ENCODE data around the gene KMO. TPM values are rescaled to one million over a fixed set of nuclear protein-coding genes. Genes with fewer than 3 reads are reported as not detected.

The KMO gene
- total and polyA plus RNA-seq, 4 donors, result 10.2 to 37.3 (median 19.6) TPM

DNA sequence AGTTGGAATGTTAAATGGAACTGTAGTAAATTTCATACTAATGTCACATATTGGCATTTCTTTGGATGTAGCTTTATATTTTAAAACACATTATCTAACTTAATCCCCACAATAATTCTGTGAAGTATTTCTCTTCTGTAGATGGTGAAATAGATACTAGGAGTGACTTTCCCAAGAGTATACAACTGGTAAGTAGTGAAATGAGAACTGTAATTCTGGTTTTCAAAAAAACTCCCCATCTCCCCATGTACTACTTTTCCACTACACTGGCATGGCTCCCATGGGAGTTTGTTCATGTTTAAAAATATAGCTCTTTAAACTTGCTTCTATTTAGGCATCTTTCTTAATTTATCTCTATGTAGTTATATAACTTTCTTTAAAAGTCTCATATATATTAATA, 97.8 kb downstream of the KMO start (continued):
- TF ChIP-seq, protein P1, sequence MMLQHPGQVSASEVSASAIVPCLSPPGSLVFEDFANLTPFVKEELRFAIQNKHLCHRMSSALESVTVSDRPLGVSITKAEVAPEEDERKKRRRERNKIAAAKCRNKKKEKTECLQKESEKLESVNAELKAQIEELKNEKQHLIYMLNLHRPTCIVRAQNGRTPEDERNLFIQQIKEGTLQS (IDR thresholded peaks at IDR 0.05), result no peak
- TF ChIP-seq NR2F2 (IDR thresholded peaks at IDR 0.05), result no peak

- no peak for TF ChIP-seq SP1 (IDR thresholded peaks at IDR 0.05)
- TF ChIP-seq, protein P2, sequence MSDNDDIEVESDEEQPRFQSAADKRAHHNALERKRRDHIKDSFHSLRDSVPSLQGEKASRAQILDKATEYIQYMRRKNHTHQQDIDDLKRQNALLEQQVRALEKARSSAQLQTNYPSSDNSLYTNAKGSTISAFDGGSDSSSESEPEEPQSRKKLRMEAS (IDR thresholded peaks at IDR 0.05), result no peak
- DNase-seq (ENCODE audit: low spot score), result no peak
- WGBS, result 95% methylated on average over 1 of the region's 1 CpG
- Histone ChIP-seq H3K4me3 (ENCODE audit: low read depth in 1 of 3, low read length in 3 of 3) (no peak overlapping the region), H3K27ac (ENCODE audit: low read depth in 1 of 2, low read length in 2 of 2) (no peak overlapping the region), H3K9me3 (ENCODE audit: control insufficient read depth in 4 of 4, low read length in 3 of 4) (no peaks in the 10 kb centered on the region), H3K36me3 (ENCODE audit: control insufficient read depth in 4 of 4, insufficient read depth in 3 of 4, low read depth in 1 of 4, low read length in 3 of 4) (peaks cover 0 to 7% (median 2%) of the 10 kb centered on the region in 4 donors), H3K27me3 (ENCODE audit: control insufficient read depth in 4 of 4, insufficient read depth in 4 of 4, low read length in 3 of 4) (no peaks in the 10 kb centered on the region), H3K4me1 (ENCODE audit: control insufficient read depth in 4 of 4, insufficient read depth in 4 of 4, low read length in 3 of 4) (peaks cover 0 to 17% (median 3%) of the 10 kb centered on the region in 4 donors), H3K9ac (ENCODE audit: low read depth in 1 of 2, low read length in 2 of 2) (no peak overlapping the region)
Observed at GRCh38 chr1:241630476-241630875, 98.3 kb downstream of the KMO start.

- TF ChIP-seq YY1 (IDR thresholded peaks at IDR 0.05) (peak; percentile 32), FOXA1 (IDR thresholded peaks at IDR 0.05) (no peak), HNF4G (IDR thresholded peaks at IDR 0.05) (peak; percentile 51), HNF4A (conservative IDR thresholded peaks at IDR 0.05) (peak; percentile 66 to 82)
- 94% methylated on average over 2 of the region's 2 CpGs for WGBS
- H3K4me1 ChIP-seq (ENCODE audit: control insufficient read depth in 4 of 4, insufficient read depth in 4 of 4, low read length in 3 of 4), result peaks cover 0 to 17% (median 3%) of the 10 kb centered on the region in 4 donors
- H3K9me3 ChIP-seq (ENCODE audit: control insufficient read depth in 4 of 4, low read length in 3 of 4), result no peaks in the 10 kb centered on the region
- H3K27ac ChIP-seq (ENCODE audit: low read depth in 1 of 2, low read length in 2 of 2), result no peak overlapping the region
- peaks cover 0 to 7% (median 2%) of the 10 kb centered on the region in 4 donors for H3K36me3 ChIP-seq (ENCODE audit: control insufficient read depth in 4 of 4, insufficient read depth in 3 of 4, low read depth in 1 of 4, low read length in 3 of 4)
- H3K9ac ChIP-seq (ENCODE audit: low read depth in 1 of 2, low read length in 2 of 2), result peak overlapping the region in 1 of 2 donors; percentile 48
- H3K27me3 ChIP-seq (ENCODE audit: control insufficient read depth in 4 of 4, insufficient read depth in 4 of 4, low read length in 3 of 4), result no peaks in the 10 kb centered on the region
- H3K4me3 ChIP-seq (ENCODE audit: low read depth in 1 of 3, low read length in 3 of 3), result no peak overlapping the region
- DNase-seq (ENCODE audit: low spot score), result no peak
Observed at GRCh38 chr1:241630899-241631298, 98.7 kb downstream of the KMO start.

GRCh38 chr1:241631674-241632073, 99.5 kb downstream of the KMO start:
- Histone ChIP-seq H3K27ac (ENCODE audit: low read depth in 1 of 2, low read length in 2 of 2) (peak overlapping the region; percentile 5 to 43), H3K36me3 (ENCODE audit: control insufficient read depth in 4 of 4, insufficient read depth in 3 of 4, low read depth in 1 of 4, low read length in 3 of 4) (peaks cover 0 to 7% (median 2%) of the 10 kb centered on the region in 4 donors), H3K4me3 (ENCODE audit: low read depth in 1 of 3, low read length in 3 of 3) (peak overlapping the region in 2 of 3 donors; percentile 4 to 20), H3K27me3 (ENCODE audit: control insufficient read depth in 4 of 4, insufficient read depth in 4 of 4, low read length in 3 of 4) (no peaks in the 10 kb centered on the region), H3K9me3 (ENCODE audit: control insufficient read depth in 4 of 4, low read length in 3 of 4) (no peaks in the 10 kb centered on the region), H3K9ac (ENCODE audit: low read depth in 1 of 2, low read length in 2 of 2) (peak overlapping the region in 1 of 2 donors; percentile 48), H3K4me1 (ENCODE audit: control insufficient read depth in 4 of 4, insufficient read depth in 4 of 4, low read length in 3 of 4) (peaks cover 0 to 17% (median 3%) of the 10 kb centered on the region in 4 donors)
- 36% methylated on average over 5 of the region's 5 CpGs for WGBS
- DNase-seq (ENCODE audit: low spot score), result no peak
- TF ChIP-seq JUND (IDR thresholded peaks at IDR 0.05) (no peak), HNF4G (IDR thresholded peaks at IDR 0.05) (no peak), REST (IDR thresholded peaks at IDR 0.05) (no peak), CTCF (IDR thresholded peaks at IDR 0.05; ENCODE audit: low read depth, low read length, missing input control) (no peak), FOXA2 (IDR thresholded peaks at IDR 0.05) (no peak), YY1 (IDR thresholded peaks at IDR 0.05) (peak; percentile 25), EGR1 (IDR thresholded peaks at IDR 0.05; ENCODE audit: low read depth in 2 of 2) (no peak), HNF4A (conservative IDR thresholded peaks at IDR 0.05) (peak in 1 of 2 donors; percentile 33), RXRA (IDR thresholded peaks at IDR 0.05) (no peak), FOXA1 (IDR thresholded peaks at IDR 0.05) (no peak), TAF1 (conservative IDR thresholded peaks at IDR 0.05) (no peak), GABPA (IDR thresholded peaks at IDR 0.05 in 1 of 2, conservative IDR thresholded peaks at IDR 0.05 in 1 of 2) (no peak), RAD21 (IDR thresholded peaks at IDR 0.05) (peak in 1 of 2 donors; percentile 19), NR2F2 (IDR thresholded peaks at IDR 0.05) (no peak), SP1 (IDR thresholded peaks at IDR 0.05) (no peak)
- TF ChIP-seq, protein P2 (IDR thresholded peaks at IDR 0.05), result no peak
- TF ChIP-seq, protein P3, sequence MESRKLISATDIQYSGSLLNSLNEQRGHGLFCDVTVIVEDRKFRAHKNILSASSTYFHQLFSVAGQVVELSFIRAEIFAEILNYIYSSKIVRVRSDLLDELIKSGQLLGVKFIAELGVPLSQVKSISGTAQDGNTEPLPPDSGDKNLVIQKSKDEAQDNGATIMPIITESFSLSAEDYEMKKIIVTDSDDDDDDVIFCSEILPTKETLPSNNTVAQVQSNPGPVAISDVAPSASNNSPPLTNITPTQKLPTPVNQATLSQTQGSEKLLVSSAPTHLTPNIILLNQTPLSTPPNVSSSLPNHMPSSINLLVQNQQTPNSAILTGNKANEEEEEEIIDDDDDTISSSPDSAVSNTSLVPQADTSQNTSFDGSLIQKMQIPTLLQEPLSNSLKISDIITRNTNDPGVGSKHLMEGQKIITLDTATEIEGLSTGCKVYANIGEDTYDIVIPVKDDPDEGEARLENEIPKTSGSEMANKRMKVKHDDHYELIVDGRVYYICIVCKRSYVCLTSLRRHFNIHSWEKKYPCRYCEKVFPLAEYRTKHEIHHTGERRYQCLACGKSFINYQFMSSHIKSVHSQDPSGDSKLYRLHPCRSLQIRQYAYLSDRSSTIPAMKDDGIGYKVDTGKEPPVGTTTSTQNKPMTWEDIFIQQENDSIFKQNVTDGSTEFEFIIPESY (IDR thresholded peaks at IDR 0.05), result no peak
- TF ChIP-seq, protein P1 (IDR thresholded peaks at IDR 0.05), result no peak
